ENCODE measurements around the gene ZNF148.
"Not testable (repeated sequence)": the region's sequence is repeated elsewhere in the genome, so short reads cannot be mapped to it uniquely, and the experiment has no call there.

The ZNF148 gene

GRCh38 chr3:125414669-125415068, 39.5 kb upstream of the ZNF148 start:
- TF ChIP-seq CTCF (IDR thresholded peaks at IDR 0.05; ENCODE audit: low read depth, low read length, poor library complexity, severe bottlenecking), result no peak
- Histone ChIP-seq H3K9me2 (replicated peaks; ENCODE audit: control insufficient read depth, low read length) (no peaks in the 10 kb centered on the region), H3K4me2 (ENCODE audit: low read length) (no peak overlapping the region), H3K27ac (ENCODE audit: low read depth, low read length) (no peak overlapping the region), H3K36me3 (ENCODE audit: control insufficient read depth, low read length) (no peaks in the 10 kb centered on the region), H3F3A (ENCODE audit: control insufficient read depth, insufficient read depth) (no peaks in the 10 kb centered on the region), H3K9me3 (ENCODE audit: control insufficient read depth, insufficient read depth, low read length) (no peaks in the 10 kb centered on the region), H4K20me1 (ENCODE audit: control insufficient read depth, insufficient read depth, low read depth, low read length) (no peaks in the 10 kb centered on the region), H3K4me3 (ENCODE audit: low read length) (no peak overlapping the region), H3K27me3 (ENCODE audit: control insufficient read depth, low read length) (peaks cover 8% of the 10 kb centered on the region; the same call in 1 of the 2 replicates), H3K79me2 (ENCODE audit: control insufficient read depth, low read length) (no peaks in the 10 kb centered on the region), H3K4me1 (ENCODE audit: control insufficient read depth, low read length) (no peaks in the 10 kb centered on the region)

- no peaks in the 10 kb centered on the region for H3K4me1 ChIP-seq (ENCODE audit: control insufficient read depth, low read length)
- H3K9me3 ChIP-seq (ENCODE audit: control insufficient read depth, insufficient read depth, low read length), result no peaks in the 10 kb centered on the region
- TF ChIP-seq EZH2phosphoT487 (IDR thresholded peaks at IDR 0.05; ENCODE audit: borderline replicate concordance, low read length), result no peak
- no peak for TF ChIP-seq CTCF (IDR thresholded peaks at IDR 0.05; ENCODE audit: low read depth, low read length, poor library complexity, severe bottlenecking)
- H3K9me2 ChIP-seq (replicated peaks; ENCODE audit: control insufficient read depth, low read length), result no peaks in the 10 kb centered on the region
- no peaks in the 10 kb centered on the region for H3F3A ChIP-seq (ENCODE audit: control insufficient read depth, insufficient read depth)
- H3K4me3 ChIP-seq (ENCODE audit: low read length), result no peak overlapping the region
- H3K4me2 ChIP-seq (ENCODE audit: low read length), result no peak overlapping the region
- H3K79me2 ChIP-seq (ENCODE audit: control insufficient read depth, low read length), result no peaks in the 10 kb centered on the region
- H3K27ac ChIP-seq (ENCODE audit: low read depth, low read length), result no peak overlapping the region
- H3K27me3 ChIP-seq (ENCODE audit: control insufficient read depth, low read length), result peaks cover 10% of the 10 kb centered on the region; the same call in 1 of the 2 replicates
- H4K20me1 ChIP-seq (ENCODE audit: control insufficient read depth, insufficient read depth, low read depth, low read length), result no peaks in the 10 kb centered on the region
- H3K36me3 ChIP-seq (ENCODE audit: control insufficient read depth, low read length), result no peaks in the 10 kb centered on the region
These were observed 35.8 kb upstream of the ZNF148 start for GRCh38 chr3:125410922-125411321.

- Histone ChIP-seq H3K27me3 (ENCODE audit: control insufficient read depth, low read length) (peaks cover 6% of the 10 kb centered on the region; the same call in 1 of the 2 replicates), H3K27ac (ENCODE audit: low read depth, low read length) (no peak overlapping the region), H4K20me1 (ENCODE audit: control insufficient read depth, insufficient read depth, low read depth, low read length) (no peaks in the 10 kb centered on the region), H3K79me2 (ENCODE audit: control insufficient read depth, low read length) (no peaks in the 10 kb centered on the region), H3K9me3 (ENCODE audit: control insufficient read depth, insufficient read depth, low read length) (peaks cover 4% of the 10 kb centered on the region; the same call in 1 of the 2 replicates), H3K4me1 (ENCODE audit: control insufficient read depth, low read length) (no peaks in the 10 kb centered on the region), H3F3A (ENCODE audit: control insufficient read depth, insufficient read depth) (no peaks in the 10 kb centered on the region), H3K4me2 (ENCODE audit: low read length) (no peak overlapping the region), H3K36me3 (ENCODE audit: control insufficient read depth, low read length) (no peaks in the 10 kb centered on the region), H3K9me2 (replicated peaks; ENCODE audit: control insufficient read depth, low read length) (no peaks in the 10 kb centered on the region), H3K4me3 (ENCODE audit: low read length) (no peak overlapping the region)
- TF ChIP-seq EZH2phosphoT487 (IDR thresholded peaks at IDR 0.05; ENCODE audit: borderline replicate concordance, low read length), result no peak
- no peak for TF ChIP-seq CTCF (IDR thresholded peaks at IDR 0.05; ENCODE audit: low read depth, low read length, poor library complexity, severe bottlenecking)
These were observed 30.9 kb upstream of the ZNF148 start for GRCh38 chr3:125406070-125406469.

- not testable (repeated sequence) for H3K4me3 ChIP-seq (ENCODE audit: low read length); H3F3A ChIP-seq (ENCODE audit: control insufficient read depth, insufficient read depth); H3K79me2 ChIP-seq (ENCODE audit: control insufficient read depth, low read length); H3K27me3 ChIP-seq (ENCODE audit: control insufficient read depth, low read length); H3K4me2 ChIP-seq (ENCODE audit: low read length); H3K9me3 ChIP-seq (ENCODE audit: control insufficient read depth, insufficient read depth, low read length); H3K9me2 ChIP-seq (replicated peaks; ENCODE audit: control insufficient read depth, low read length); H3K4me1 ChIP-seq (ENCODE audit: control insufficient read depth, low read length); H4K20me1 ChIP-seq (ENCODE audit: control insufficient read depth, insufficient read depth, low read depth, low read length); H3K27ac ChIP-seq (ENCODE audit: low read depth, low read length); H3K36me3 ChIP-seq (ENCODE audit: control insufficient read depth, low read length)
These were observed 30.4 kb upstream of the ZNF148 start for GRCh38 chr3:125405515-125405914.

Measured in DOHH2 (cell line).